Natural killer cell (primary cell): ENCODE results near the gene GMPPA. TPM values are rescaled to one million over a fixed set of nuclear protein-coding genes. Genes with fewer than 3 reads are reported as not detected.

Experiments
- ATAC-seq, 3 donors: fragments of 150-1000 bp in 2 of 3; fragments of 200-7000 bp in 1 of 3; cut with Tn5 transposase; 1 replicate in 1 of 3; 2 replicates in 2 of 3; pipeline ENCODE4 v1.10.0; 2021; ENCODE audit warnings: mild to moderate bottlenecking in 2 of 3, moderate library complexity in 2 of 3
- DNase-seq, 2 donors: peaks; one replicate each; pipeline versions ENCODE4 v3.0.0 to v3.0.0-alpha.2; 2013 to 2021; ENCODE audit warnings: mixed read lengths in 1 of 2
- H3K27ac ChIP-seq: one replicate; pipeline ENCODE4 v1.5.1; 2013; ENCODE audit warnings: mild to moderate bottlenecking, low read length
- H3K27me3 ChIP-seq: one replicate; pipeline ENCODE4 v1.6.1; 2013; ENCODE audit warnings: low read length; ENCODE audit not compliant: control insufficient read depth, insufficient read depth
- H3K36me3 ChIP-seq: one replicate; pipeline ENCODE4 v1.6.1; 2013; ENCODE audit warnings: low read length; ENCODE audit not compliant: control insufficient read depth, insufficient read depth
- H3K4me1 ChIP-seq: one replicate; pipeline ENCODE4 v1.6.1; 2013; ENCODE audit warnings: low read length; ENCODE audit not compliant: control insufficient read depth, insufficient read depth
- H3K4me3 ChIP-seq: one replicate; pipeline ENCODE4 v1.5.1; 2013; ENCODE audit warnings: low read length
- H3K9me3 ChIP-seq: one replicate; pipeline ENCODE4 v1.6.1; 2013; ENCODE audit warnings: low read length; ENCODE audit not compliant: control insufficient read depth, insufficient read depth
- H3K27ac Mint-ChIP-seq, 2 donors: one replicate each; pipeline ENCODE4 v1.8.0; 2022; ENCODE audit warnings: mild to moderate bottlenecking in 2 of 2, mixed read lengths in 2 of 2, moderate library complexity in 1 of 2
- H3K27me3 Mint-ChIP-seq, 2 donors: one replicate each; pipeline ENCODE4 v1.8.0; 2022; ENCODE audit warnings: low read depth in 2 of 2, mixed read lengths in 2 of 2
- H3K36me3 Mint-ChIP-seq: one replicate; pipeline ENCODE4 v1.8.0; 2022; ENCODE audit warnings: mixed read lengths
- H3K4me1 Mint-ChIP-seq, 2 donors: one replicate each; pipeline ENCODE4 v1.8.0; 2022; ENCODE audit warnings: mixed read lengths in 2 of 2
- H3K4me3 Mint-ChIP-seq: one replicate; pipeline ENCODE4 v1.8.0; 2022; ENCODE audit warnings: mild to moderate bottlenecking, moderate library complexity, mixed read lengths
- H3K9me3 Mint-ChIP-seq, 2 donors: one replicate each; pipeline ENCODE4 v1.8.0; 2022; ENCODE audit warnings: mixed read lengths in 2 of 2
- WGBS: methylation state at CpG from one replicate; pipeline ENCODE4 v1.1.7; 2013; ENCODE audit warnings: missing lambda C conversion rate; ENCODE audit not compliant: insufficient coverage; 5-methylcytosine and 5-hydroxymethylcytosine counted together
- intact Hi-C: fragments of 100-400 bp; cut with micrococcal nuclease; formaldehyde crosslinking; loops from one replicate; pipeline ENCODE4 v1.14.2; 2022
- total RNA-seq, 4 donors: library from RNA; stranded (reverse); fragments of 120-200 nt in 1 of 4; gene quantifications; one replicate each; pipeline versions ENCODE4 v1.2.3 to v1.2.4, GENCODE V29; 2013 to 2022
- TF ChIP-seq, protein P1 (sequence below): fragments of 200-600 bp; IDR thresholded peaks from one replicate; pipeline ENCODE4 v1.8.0; 2022; ENCODE audit warnings: antibody characterized with exemption

The GMPPA gene
- total RNA-seq, 3 donors from 2014 or later (not counting 1 experiment from before 2014, with no cell fraction given): 27.6 to 36.3 (median 33.8) TPM

DNA sequence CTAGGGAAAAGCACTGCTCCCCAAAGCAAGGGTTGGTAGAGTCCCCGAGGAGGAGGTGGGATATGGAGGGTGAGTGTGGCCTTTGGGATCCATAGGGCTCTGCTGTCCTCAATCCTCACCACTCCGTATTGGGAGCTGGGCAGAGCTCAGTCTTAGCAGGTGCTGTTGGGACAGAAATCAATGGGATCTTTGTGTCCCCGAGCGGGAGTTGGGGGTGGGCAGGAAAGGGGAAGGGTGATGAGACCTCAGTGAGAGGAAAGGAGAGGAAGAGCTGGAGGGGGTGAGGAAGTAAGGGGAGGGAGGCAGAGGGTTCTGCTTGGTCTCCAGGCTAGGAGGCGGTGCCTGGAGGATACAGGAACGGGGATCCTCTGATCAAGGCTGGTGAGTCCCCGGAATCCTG lies 18.2 kb downstream of the GMPPA start:
- no peaks in the 10 kb centered on the region for H3K36me3 ChIP-seq
- 36% methylated on average over 7 of the region's 7 CpGs for WGBS
- Mint-ChIP-seq H3K27me3 (peaks cover 67 to 69% of the 10 kb centered on the region in 2 donors), H3K27ac (no peak overlapping the region), H3K36me3 (no peaks in the 10 kb centered on the region), H3K9me3 (no peaks in the 10 kb centered on the region), H3K4me3 (no peak overlapping the region), H3K4me1 (peaks cover 8 to 18% of the 10 kb centered on the region in 2 donors)
- no peak overlapping the region for H3K27ac ChIP-seq
- intact Hi-C loops: no loop called here
- TF ChIP-seq, protein P1, sequence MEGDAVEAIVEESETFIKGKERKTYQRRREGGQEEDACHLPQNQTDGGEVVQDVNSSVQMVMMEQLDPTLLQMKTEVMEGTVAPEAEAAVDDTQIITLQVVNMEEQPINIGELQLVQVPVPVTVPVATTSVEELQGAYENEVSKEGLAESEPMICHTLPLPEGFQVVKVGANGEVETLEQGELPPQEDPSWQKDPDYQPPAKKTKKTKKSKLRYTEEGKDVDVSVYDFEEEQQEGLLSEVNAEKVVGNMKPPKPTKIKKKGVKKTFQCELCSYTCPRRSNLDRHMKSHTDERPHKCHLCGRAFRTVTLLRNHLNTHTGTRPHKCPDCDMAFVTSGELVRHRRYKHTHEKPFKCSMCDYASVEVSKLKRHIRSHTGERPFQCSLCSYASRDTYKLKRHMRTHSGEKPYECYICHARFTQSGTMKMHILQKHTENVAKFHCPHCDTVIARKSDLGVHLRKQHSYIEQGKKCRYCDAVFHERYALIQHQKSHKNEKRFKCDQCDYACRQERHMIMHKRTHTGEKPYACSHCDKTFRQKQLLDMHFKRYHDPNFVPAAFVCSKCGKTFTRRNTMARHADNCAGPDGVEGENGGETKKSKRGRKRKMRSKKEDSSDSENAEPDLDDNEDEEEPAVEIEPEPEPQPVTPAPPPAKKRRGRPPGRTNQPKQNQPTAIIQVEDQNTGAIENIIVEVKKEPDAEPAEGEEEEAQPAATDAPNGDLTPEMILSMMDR: no peak
- no peak for DNase-seq
- H3K9me3 ChIP-seq: no peaks in the 10 kb centered on the region
- no peaks in the 10 kb centered on the region for H3K4me1 ChIP-seq
- H3K27me3 ChIP-seq: peaks cover 32% of the 10 kb centered on the region
- no peak for ATAC-seq
- no peak overlapping the region for H3K4me3 ChIP-seq

- WGBS: 79% methylated on average over 10 of the region's 10 CpGs
- H3K4me3 Mint-ChIP-seq: no peak overlapping the region
- ATAC-seq: no peak
- no peaks in the 10 kb centered on the region for H3K36me3 Mint-ChIP-seq
- no peak overlapping the region for H3K27ac Mint-ChIP-seq
- H3K27me3 Mint-ChIP-seq: peaks cover 63 to 67% of the 10 kb centered on the region in 2 donors
- no peaks in the 10 kb centered on the region for H3K9me3 Mint-ChIP-seq
- intact Hi-C loops: no loop called here
- Histone ChIP-seq H3K27ac (no peak overlapping the region), H3K4me3 (no peak overlapping the region), H3K36me3 (no peaks in the 10 kb centered on the region), H3K9me3 (no peaks in the 10 kb centered on the region), H3K27me3 (peaks cover 20% of the 10 kb centered on the region), H3K4me1 (peaks cover 2% of the 10 kb centered on the region)
- TF ChIP-seq, protein P1: no peak
- no peak for DNase-seq
- peaks cover 8 to 22% of the 10 kb centered on the region in 2 donors for H3K4me1 Mint-ChIP-seq
Measured at GRCh38 chr2:219517954-219518778, 19.5 kb downstream of the GMPPA start.

GRCh38 chr2:219519526-219519916 lies 20.8 kb downstream of the GMPPA start:
- no peaks in the 10 kb centered on the region for H3K36me3 Mint-ChIP-seq
- peaks cover 0 to 11% of the 10 kb centered on the region in 2 donors for H3K4me1 Mint-ChIP-seq
- TF ChIP-seq, protein P1: no peak
- Histone ChIP-seq H3K27ac (no peak overlapping the region), H3K4me3 (no peak overlapping the region), H3K27me3 (peaks cover 21% of the 10 kb centered on the region), H3K9me3 (no peaks in the 10 kb centered on the region), H3K4me1 (peaks cover 2% of the 10 kb centered on the region), H3K36me3 (no peaks in the 10 kb centered on the region)
- H3K9me3 Mint-ChIP-seq: no peaks in the 10 kb centered on the region
- H3K4me3 Mint-ChIP-seq: no peak overlapping the region
- no peak overlapping the region for H3K27ac Mint-ChIP-seq
- intact Hi-C loops: no loop called here
- WGBS: 92% methylated on average over 9 of the region's 9 CpGs
- DNase-seq (no peak), ATAC-seq (no peak)
- peaks cover 64 to 67% of the 10 kb centered on the region in 2 donors for H3K27me3 Mint-ChIP-seq
